Pons (tissue), 1 donor: ENCODE results near the gene ZNRF3.
A peak's percentile ranks its signal among the peaks of the same experiment; 100 is the strongest.

Experiments
- DNase-seq: peaks from one replicate; pipeline ENCODE4 v3.0.0-alpha.2; 2016; ENCODE audit warnings: low spot score

The ZNRF3 gene

DNA sequence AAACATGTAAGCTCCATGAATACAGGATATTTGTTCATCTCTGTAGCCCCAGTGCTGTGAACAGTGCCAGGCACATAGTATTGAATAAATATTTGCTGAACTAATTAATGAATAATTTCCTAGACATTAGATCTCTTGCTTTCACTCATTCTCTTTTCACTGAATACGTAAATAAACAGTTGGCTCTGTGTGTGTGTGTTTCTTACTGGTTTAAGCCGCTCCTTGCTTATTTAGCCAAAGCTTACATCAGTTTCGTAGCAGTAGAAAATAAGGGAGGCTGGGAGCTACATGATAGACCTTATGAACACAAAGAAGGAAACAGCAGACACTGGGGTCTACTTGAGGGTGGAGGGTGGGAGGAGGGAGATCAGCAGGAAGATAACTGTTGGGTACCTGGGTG is 206.7 kb downstream of the ZNRF3 start:
- no peak for DNase-seq

DNA sequence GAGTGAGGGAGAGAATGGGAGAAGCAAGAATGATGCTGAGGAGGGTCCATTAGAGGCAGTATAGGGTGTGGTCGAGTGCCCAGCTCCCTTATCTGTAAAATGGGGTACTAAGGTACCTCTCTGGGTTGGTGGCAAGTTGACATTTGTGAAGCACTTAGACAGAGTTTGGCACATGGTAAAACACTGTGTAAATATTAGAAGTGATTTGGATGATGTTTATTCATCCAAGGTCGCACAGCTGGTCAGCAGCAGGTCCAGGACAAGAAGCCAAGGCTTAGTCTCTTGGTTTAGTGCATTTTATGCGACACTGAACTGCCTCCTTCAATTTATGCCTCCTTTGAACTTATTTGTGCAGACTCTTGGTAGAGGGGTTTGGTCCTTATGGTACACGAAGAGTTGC is 208.9 kb downstream of the ZNRF3 start:
- DNase-seq = no peak

DNA sequence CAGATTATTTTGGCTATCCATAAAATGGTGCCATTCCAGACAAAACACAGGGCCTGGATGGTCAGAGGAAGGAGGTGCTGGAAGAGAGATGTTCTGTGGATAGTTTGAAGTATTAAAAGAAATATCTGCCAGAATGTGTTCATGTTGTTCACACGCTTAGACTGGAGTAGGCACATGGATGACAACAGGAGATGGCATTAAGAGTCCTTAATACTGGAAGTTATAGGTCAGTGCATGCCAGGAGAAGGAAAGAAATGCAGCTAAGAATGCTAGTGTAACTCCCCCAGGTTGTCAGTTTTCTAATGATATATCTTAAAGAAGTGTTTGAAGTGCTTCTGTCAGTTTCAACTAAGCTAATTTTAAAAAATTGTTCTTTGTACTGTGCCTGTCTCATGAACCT is 209.7 kb downstream of the ZNRF3 start:
- no peak for DNase-seq

DNA sequence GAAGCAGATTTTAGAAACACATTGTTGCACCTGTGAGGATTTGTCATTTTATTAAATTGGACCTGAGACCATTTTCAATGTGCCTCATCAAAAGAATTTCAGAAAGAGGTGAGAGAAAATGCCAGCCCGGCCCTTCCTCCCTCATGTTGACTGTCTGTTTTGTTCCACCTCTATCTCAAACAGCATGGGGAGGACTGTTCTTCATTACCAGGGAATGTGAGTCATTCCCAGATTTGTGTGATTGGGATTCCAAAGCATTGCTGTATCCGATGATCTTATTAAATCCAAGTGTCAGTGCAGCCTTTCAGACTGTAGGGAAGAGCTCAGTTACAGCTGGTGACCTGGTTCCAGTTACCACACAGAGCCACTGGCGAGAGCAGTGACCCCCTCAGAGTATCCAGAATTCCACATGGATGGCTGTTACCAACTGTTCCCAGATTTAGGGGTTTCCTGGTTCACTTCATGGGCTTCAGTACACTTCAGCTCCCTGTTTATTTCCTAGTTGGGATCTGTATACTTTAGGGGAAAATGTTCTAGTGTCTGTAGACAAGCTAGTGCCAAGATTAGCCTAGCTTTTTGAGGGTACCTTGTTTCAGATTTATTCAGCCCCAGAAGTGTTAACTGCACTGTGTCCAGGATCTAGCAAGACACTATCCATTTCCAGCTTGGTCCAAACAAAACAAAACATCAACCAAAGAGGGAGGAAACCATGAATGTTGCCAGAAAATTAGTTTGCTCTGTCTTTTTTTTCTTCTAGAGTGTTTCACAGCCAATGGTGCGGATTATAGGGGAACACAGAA is 210.3 kb downstream of the ZNRF3 start:
- DNase-seq = no peak

DNA sequence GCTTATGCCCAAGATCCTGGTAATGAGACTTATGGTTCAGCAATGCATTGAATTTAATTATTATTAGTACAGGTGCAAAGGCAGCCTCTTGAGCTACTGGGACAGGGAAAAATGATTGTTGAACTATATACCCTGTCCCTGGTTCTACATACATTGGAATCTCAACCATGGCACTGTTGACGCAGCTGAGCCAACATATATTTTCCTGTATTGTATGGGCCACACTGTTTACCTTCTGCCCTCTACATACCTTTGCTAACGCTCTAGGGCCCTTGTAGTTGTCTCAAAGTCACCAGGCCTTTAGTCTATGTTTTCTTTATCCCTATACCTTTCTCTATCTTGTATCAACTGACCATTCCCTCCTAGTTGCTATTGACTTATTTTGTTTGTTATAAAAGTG is 212.1 kb downstream of the ZNRF3 start:
- no peak for DNase-seq

DNA sequence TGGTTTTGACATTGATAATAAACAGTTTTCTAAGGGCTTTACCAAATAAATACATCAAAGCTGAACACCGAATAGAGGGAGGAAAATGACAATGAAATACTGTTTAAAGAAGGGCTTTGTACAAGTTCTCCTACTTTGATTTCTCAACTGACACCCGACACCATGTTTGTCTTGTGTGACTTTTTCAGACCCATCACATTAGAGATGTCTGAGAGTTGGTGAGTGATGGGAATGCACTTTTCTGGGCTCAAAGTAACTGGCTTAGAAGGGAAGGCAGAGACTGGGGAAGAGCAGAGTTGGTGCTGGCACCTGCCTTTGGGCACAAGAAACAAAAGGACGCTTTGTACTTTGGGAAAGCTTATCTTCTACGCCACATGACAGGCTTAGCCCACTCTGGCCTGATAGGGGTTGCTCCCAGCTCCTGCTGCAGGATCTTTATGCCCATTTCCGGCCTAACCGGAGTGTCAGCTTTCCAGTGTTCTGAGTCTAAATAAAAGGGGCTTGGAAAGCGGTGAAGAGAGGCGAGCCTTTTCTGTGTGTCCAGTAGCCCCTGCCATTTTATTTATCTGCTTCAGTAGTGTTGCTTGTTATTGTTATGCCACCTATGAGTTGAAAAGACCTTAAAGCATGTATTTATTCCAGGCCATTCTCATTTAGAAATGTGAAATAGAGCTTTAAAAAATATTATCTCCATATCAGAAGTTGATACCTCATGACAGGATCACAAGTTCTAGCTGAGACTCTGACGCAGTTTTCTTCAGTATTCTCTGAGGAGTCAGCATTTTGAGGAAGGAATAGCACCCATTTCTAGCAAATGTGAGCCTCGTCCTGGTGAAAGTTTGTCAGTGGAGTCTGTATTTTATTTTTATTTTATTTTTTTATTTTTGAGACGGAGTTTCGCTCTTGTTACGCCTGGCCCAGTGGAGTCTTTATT is 213.6 kb downstream of the ZNRF3 start:
- DNase-seq = peak; percentile 71

DNA sequence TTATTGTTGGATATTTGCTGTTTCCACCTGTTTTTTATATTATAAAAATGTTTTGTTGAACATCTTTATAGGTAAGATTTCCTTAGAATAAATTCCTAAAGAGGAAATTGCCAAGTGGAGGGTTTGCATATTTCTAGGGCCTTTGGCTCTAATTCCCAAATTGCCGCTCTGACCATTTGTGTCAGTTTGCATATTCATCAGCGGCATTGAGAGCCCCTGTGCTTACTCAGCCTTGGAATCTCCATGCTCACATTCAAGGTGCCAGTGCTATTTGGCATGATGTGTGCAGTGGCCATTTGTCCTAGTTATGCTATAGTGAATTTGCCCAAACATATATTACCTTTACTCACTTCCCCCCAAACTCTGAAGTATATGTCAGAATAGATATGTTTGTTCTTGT is 214.9 kb downstream of the ZNRF3 start:
- no peak for DNase-seq

DNA sequence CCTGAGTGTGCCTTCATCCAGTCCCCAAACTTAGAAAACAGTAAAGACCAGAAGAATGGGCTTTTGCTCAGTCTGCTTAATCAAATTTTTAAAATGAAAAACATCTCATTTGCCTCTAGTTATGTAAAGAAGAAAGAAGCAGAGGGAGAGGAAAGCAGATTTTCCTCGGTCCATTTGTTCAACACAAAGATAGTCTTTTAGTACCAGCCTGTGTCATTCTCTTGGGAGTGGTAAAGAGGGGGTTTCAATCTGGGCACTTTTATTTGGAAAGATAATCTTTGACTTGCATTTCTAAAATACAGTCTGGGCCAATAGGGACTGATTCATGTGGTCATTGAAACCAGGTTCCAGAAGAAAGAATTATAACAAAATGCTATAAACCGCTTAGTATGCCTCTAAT is 218.9 kb downstream of the ZNRF3 start:
- peak; percentile 29 for DNase-seq

DNA sequence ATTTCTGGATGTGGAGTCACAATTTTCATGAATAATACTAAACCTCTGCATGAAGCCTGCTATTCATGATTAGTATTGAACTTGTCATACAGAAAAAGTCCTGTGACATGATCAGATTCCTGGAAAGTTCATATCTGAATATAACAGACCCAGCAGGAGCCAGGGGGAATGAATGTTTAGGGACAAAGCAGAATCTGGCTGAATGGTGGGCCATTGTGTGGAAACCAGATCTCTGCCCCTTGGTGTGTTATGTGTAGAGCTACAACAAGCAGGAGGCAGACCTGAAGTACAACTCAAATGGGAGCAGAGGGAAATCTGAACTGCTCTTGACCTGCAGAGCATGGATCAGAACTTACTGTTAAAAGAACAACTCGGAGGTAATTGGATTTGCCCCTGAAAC is 219.7 kb downstream of the ZNRF3 start:
- DNase-seq = no peak

DNA sequence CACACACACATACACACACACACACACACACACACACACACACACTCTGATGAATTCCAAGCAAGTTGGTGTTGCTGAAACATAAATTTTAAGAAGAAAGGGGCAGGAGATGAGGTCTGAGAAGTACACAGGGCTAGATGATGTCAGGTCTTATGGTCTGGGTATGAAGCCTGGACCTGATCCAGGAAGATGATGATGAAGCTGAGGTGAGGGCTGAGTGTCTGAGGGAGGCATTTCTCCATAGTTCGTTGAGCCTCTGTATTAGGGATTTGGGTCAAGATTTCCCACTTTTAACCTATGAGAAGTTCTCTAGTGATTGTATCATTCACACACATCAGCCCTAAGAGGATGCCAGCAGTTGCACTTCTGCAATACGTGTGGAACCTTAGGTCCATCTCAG is 222.1 kb downstream of the ZNRF3 start:
- no peak for DNase-seq

DNA sequence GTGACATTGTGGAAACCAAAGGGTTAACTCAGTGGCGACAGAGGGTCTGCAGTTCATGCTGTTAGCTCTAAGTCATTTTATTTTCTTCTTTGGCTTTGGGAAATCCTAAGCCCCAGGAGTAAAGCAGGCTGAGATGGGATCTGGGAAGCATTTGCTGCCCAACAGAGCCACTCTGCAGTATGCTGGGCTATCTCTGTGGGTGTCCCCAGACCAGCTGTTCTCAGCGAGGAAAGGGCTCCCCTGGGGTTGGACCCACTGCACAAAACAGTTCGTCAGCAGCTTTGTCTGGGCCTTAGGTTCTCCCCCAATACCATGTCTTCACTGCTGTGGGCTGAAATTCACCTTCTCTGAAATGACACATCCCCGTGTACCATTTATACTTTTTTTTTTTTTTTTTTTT is 223.5 kb downstream of the ZNRF3 start:
- no peak for DNase-seq
